GM23248 (cell line): Measurements from ENCODE around the gene CCT6B. TPM values are rescaled to one million over a fixed set of nuclear protein-coding genes. Genes with fewer than 3 reads are reported as not detected.
"Not testable (repeated sequence)": the region's sequence is repeated elsewhere in the genome, so short reads cannot be mapped to it uniquely, and the experiment has no call there.

Source experiments
- DNase-seq: peaks from one replicate; pipeline ENCODE4 v3.0.0-alpha.2; 2015
- H2AFZ ChIP-seq: fragments of 200-600 bp; sonication (generic); 2 replicates; pipeline ENCODE4 v1.6.1; 2016; ENCODE audit warnings: antibody characterized with exemption
- H3F3A ChIP-seq: fragments of 200-600 bp; sonication (generic); 2 replicates; pipeline ENCODE4 v1.6.1; 2016; ENCODE audit warnings: mild to moderate bottlenecking, antibody characterized with exemption, mixed run types; ENCODE audit not compliant: insufficient read depth
- H3K27ac ChIP-seq: fragments of 200-600 bp; sonication (generic); 2 replicates; pipeline ENCODE4 v1.5.1; 2016; ENCODE audit warnings: mild to moderate bottlenecking
- H3K27me3 ChIP-seq: fragments of 200-600 bp; sonication (generic); replicated peaks from 2 replicates; pipeline ENCODE4 v1.6.1; 2016; ENCODE audit warnings: mild to moderate bottlenecking; ENCODE audit not compliant: insufficient read depth
- H3K36me3 ChIP-seq: fragments of 200-600 bp; sonication (generic); 2 replicates; pipeline ENCODE4 v1.6.1; 2016; ENCODE audit warnings: low read depth, mild to moderate bottlenecking
- H3K4me1 ChIP-seq: fragments of 200-600 bp; sonication (generic); 2 replicates; pipeline ENCODE4 v1.6.1; 2016; ENCODE audit warnings: mild to moderate bottlenecking; ENCODE audit not compliant: insufficient read depth
- H3K4me2 ChIP-seq: fragments of 200-600 bp; sonication (generic); one replicate; pipeline ENCODE4 v1.6.1; 2016; ENCODE audit warnings: mild to moderate bottlenecking; ENCODE audit not compliant: unreplicated experiment
- H3K4me3 ChIP-seq: fragments of 200-600 bp; sonication (generic); 2 replicates; pipeline ENCODE4 v1.5.1; 2016; ENCODE audit warnings: mild to moderate bottlenecking
- H3K79me2 ChIP-seq: fragments of 200-600 bp; sonication (generic); 2 replicates; pipeline ENCODE4 v1.6.1; 2016; ENCODE audit warnings: mild to moderate bottlenecking; ENCODE audit not compliant: insufficient read depth
- H3K9ac ChIP-seq: fragments of 200-600 bp; sonication (generic); 2 replicates; pipeline ENCODE4 v1.6.1; 2016; ENCODE audit warnings: mild to moderate bottlenecking
- H3K9me2 ChIP-seq: fragments of 200-600 bp; sonication (generic); 2 replicates; pipeline ENCODE4 v1.6.1; 2016; ENCODE audit warnings: mixed run types, mild to moderate bottlenecking, moderate library complexity; ENCODE audit not compliant: insufficient read depth
- H3K9me3 ChIP-seq: fragments of 200-600 bp; sonication (generic); one replicate; pipeline ENCODE4 v1.6.1; 2017; ENCODE audit warnings: low read depth
- H4K20me1 ChIP-seq: fragments of 200-600 bp; sonication (generic); 2 replicates; pipeline ENCODE4 v1.6.0; 2016; ENCODE audit not compliant: insufficient read depth
- EZH2 ChIP-seq: fragments of 200-600 bp; sonication (generic); IDR thresholded peaks from 2 replicates; pipeline ENCODE4 v1.6.1; 2018; ENCODE audit warnings: antibody characterized with exemption, mild to moderate bottlenecking; ENCODE audit not compliant: insufficient read depth, poor library complexity, severe bottlenecking
- EZH2phosphoT487 ChIP-seq: fragments of 200-600 bp; sonication (generic); IDR thresholded peaks from 2 replicates; pipeline ENCODE4 v1.6.1; 2018; ENCODE audit warnings: antibody characterized with exemption, moderate library complexity, mild to moderate bottlenecking, low read depth; ENCODE audit not compliant: insufficient read depth
- WGBS, 2 experiments: methylation state at CpG; one replicate each; pipeline ENCODE4 v1.1.6; 2015 to 2017; ENCODE audit warnings: low lambda C conversion rate in 2 of 2, low coverage in 1 of 2; ENCODE audit errors: missing lambda C conversion rate in 2 of 2; 5-methylcytosine and 5-hydroxymethylcytosine counted together
- in situ Hi-C: fragments of 300-500 bp; cut with MboI; formaldehyde crosslinking; loops from 2 replicates; pipeline ENCODE4 v1.15.0; 2020
- polyA plus RNA-seq: library from polyadenylated mRNA; unstranded; fragments of >200 nt; fragmentation: Nextera tagmentation; extraction: Ambion mirVana; gene quantifications from 2 replicates; pipeline ENCODE4 v1.2.1, GENCODE V29; 2016
- total RNA-seq: library from RNA; depleted of rRNA; stranded (reverse); fragments of >200 nt; shearing (Covaris generic); gene quantifications from 2 replicates; pipeline ENCODE4 v1.2.3, GENCODE V29; 2014

Gene CCT6B
- total and polyA plus RNA-seq, 2 experiments from 2014 or later: 2.2 to 3.8 TPM

- no peaks in the 10 kb centered on the region for H3K27me3 ChIP-seq
- H3K4me1 ChIP-seq: no peaks in the 10 kb centered on the region
- WGBS, 2 experiments: 94 to 97% methylated on average over 4 of the region's 4 CpGs
- H3K79me2 ChIP-seq: no peaks in the 10 kb centered on the region
- H2AFZ ChIP-seq: no peak overlapping the region
- no peak for DNase-seq
- H4K20me1 ChIP-seq: no peaks in the 10 kb centered on the region
- no peaks in the 10 kb centered on the region for H3K36me3 ChIP-seq
- H3K27ac ChIP-seq: no peak overlapping the region
- H3F3A ChIP-seq: no peaks in the 10 kb centered on the region
- H3K4me2 ChIP-seq: no peak overlapping the region
- in situ Hi-C loops: no loop called here
- H3K9me3 ChIP-seq: no peaks in the 10 kb centered on the region
- TF ChIP-seq EZH2phosphoT487 (no peak), EZH2 (no peak)
- H3K4me3 ChIP-seq: no peak overlapping the region
- H3K9me2 ChIP-seq: no peaks in the 10 kb centered on the region
- H3K9ac ChIP-seq: no peak overlapping the region
These were observed 42.5 kb upstream of the CCT6B start for GRCh38 chr17:35003778-35004177.

- in situ Hi-C loops: no loop called here
- no peaks in the 10 kb centered on the region for H3K27me3 ChIP-seq
- no peak overlapping the region for H3K4me3 ChIP-seq
- H4K20me1 ChIP-seq: no peaks in the 10 kb centered on the region
- H3K4me1 ChIP-seq: no peaks in the 10 kb centered on the region
- DNase-seq: peak; percentile 14
- H3K36me3 ChIP-seq: no peaks in the 10 kb centered on the region
- TF ChIP-seq EZH2phosphoT487 (no peak), EZH2 (no peak)
- H3K9me2 ChIP-seq: no peaks in the 10 kb centered on the region
- no peaks in the 10 kb centered on the region for H3F3A ChIP-seq
- no peak overlapping the region for H3K27ac ChIP-seq
- WGBS, 2 experiments: 75 to 82% methylated on average over 15 of the region's 15 CpGs
- no peak overlapping the region for H2AFZ ChIP-seq
- H3K79me2 ChIP-seq: no peaks in the 10 kb centered on the region
- no peaks in the 10 kb centered on the region for H3K9me3 ChIP-seq
- H3K9ac ChIP-seq: no peak overlapping the region
- no peak overlapping the region for H3K4me2 ChIP-seq
These were observed 41.8 kb upstream of the CCT6B start for GRCh38 chr17:35002876-35003551.

DNA sequence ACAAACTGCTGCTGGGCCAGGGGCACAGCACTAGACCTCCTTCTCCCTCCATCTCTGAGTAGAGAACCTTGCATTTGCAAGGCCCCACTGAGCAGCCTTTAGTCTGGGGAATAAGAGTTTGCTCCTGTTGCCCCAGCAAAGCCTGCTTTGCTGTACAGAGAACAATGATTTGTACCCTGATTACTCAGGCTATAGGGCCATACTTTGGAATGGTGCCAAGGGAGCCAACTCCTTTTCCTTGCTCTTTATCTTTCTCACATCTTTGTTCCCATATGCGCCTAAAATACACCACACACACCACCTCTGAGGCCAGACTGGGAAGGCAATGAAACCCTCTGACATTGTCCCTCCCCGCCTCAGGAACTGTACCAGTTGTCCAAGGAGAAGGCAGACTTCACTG is 40.3 kb upstream of the CCT6B start:
- TF ChIP-seq EZH2 (no peak), EZH2phosphoT487 (no peak)
- Histone ChIP-seq H3K79me2 (no peaks in the 10 kb centered on the region), H3K9me2 (no peaks in the 10 kb centered on the region), H3K9ac (no peak overlapping the region), H3K36me3 (no peaks in the 10 kb centered on the region), H3K27me3 (no peaks in the 10 kb centered on the region), H3K9me3 (no peaks in the 10 kb centered on the region), H2AFZ (no peak overlapping the region), H3F3A (no peaks in the 10 kb centered on the region), H4K20me1 (no peaks in the 10 kb centered on the region), H3K4me2 (no peak overlapping the region), H3K4me1 (no peaks in the 10 kb centered on the region), H3K27ac (no peak overlapping the region), H3K4me3 (no peak overlapping the region)
- 93 to 94% methylated on average over 2 of the region's 2 CpGs for WGBS, 2 experiments
- DNase-seq: peak; percentile 22
- in situ Hi-C loops: no loop called here

DNA sequence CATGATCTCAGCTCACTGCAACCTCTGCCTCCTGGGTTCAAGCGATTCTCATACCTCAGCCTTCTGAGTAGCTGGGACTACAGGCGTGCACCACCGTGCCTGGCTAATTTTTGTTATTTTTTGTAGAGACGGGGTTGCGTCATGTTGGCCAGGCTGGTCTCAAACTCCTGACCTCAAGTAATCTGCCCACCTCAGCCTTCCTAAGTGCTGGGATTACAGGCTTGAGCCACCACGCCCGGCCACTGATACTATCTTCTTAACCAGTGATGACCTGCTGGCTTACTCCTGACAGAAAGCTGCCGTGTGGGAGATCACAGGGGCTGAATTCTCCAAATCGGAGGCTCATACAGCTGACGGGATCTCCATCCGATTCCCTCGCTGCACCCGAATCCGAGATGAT is 39.7 kb upstream of the CCT6B start:
- H3K4me1 ChIP-seq, H3K9ac ChIP-seq, H3K4me2 ChIP-seq, H3F3A ChIP-seq, H3K27me3 ChIP-seq, H3K4me3 ChIP-seq, DNase-seq, H4K20me1 ChIP-seq, H3K36me3 ChIP-seq, in situ Hi-C loops, H3K9me3 ChIP-seq, H3K9me2 ChIP-seq, H3K79me2 ChIP-seq, H2AFZ ChIP-seq, H3K27ac ChIP-seq: not testable (repeated sequence)
- 97 to 98% methylated on average over 14 of the region's 14 CpGs for WGBS, 2 experiments

- WGBS, 2 experiments: 100% methylated on average over 2 of the region's 2 CpGs
- H2AFZ ChIP-seq: no peak overlapping the region
- in situ Hi-C loops: no loop called here
- H3K36me3 ChIP-seq: no peaks in the 10 kb centered on the region
- no peaks in the 10 kb centered on the region for H3K9me2 ChIP-seq
- no peak overlapping the region for H3K4me2 ChIP-seq
- H3K79me2 ChIP-seq: no peaks in the 10 kb centered on the region
- DNase-seq: no peak
- no peaks in the 10 kb centered on the region for H4K20me1 ChIP-seq
- H3K9ac ChIP-seq: no peak overlapping the region
- H3F3A ChIP-seq: no peaks in the 10 kb centered on the region
- H3K4me1 ChIP-seq: no peaks in the 10 kb centered on the region
- no peak overlapping the region for H3K4me3 ChIP-seq
- no peaks in the 10 kb centered on the region for H3K9me3 ChIP-seq
- H3K27me3 ChIP-seq: no peaks in the 10 kb centered on the region
- TF ChIP-seq EZH2 (no peak), EZH2phosphoT487 (no peak)
- H3K27ac ChIP-seq: no peak overlapping the region
These were observed 38.2 kb upstream of the CCT6B start for GRCh38 chr17:34999456-34999855.
